Measurements from ENCODE around the gene MOGAT2. TPM values are rescaled to one million over a fixed set of nuclear protein-coding genes. Genes with fewer than 3 reads are reported as not detected.

MOGAT2 gene
- total and polyA plus RNA-seq, 2 of the 13 experiments (the other 11 are each of a cell fraction or from before 2014, with no cell fraction given) = 27.2 to 27.8 TPM

GRCh38 chr11:75719340-75720239 is 2.0 kb downstream of the MOGAT2 start (continued):
- TF ChIP-seq ZNF350 (CRISPR knock-in tag; IDR thresholded peaks at IDR 0.05; ENCODE audit: borderline replicate concordance, low read depth) (peak; percentile 23; the same call in 1 of the 2 replicates), ZNF124 (CRISPR knock-in tag; IDR thresholded peaks at IDR 0.05) (0 out of 2 replicates have a peak, but pooled peaks have one; percentile 55), ZNF674 (CRISPR knock-in tag; IDR thresholded peaks at IDR 0.05; ENCODE audit: low read depth) (no peak), RFXAP (CRISPR knock-in tag; IDR thresholded peaks at IDR 0.05; ENCODE audit: borderline replicate concordance) (peak; percentile 87; the same call in 1 of the 2 replicates), E2F5 (CRISPR knock-in tag; conservative IDR thresholded peaks at IDR 0.05) (no peak), NFRKB (IDR thresholded peaks at IDR 0.05) (no peak), PHB2 (IDR thresholded peaks at IDR 0.05; ENCODE audit: partially characterized antibody) (no peak), TCF12 (IDR thresholded peaks at IDR 0.05) (no peak), TCF12 (CRISPR knock-in tag; IDR thresholded peaks at IDR 0.05) (no peak), XRCC5 (optimal IDR thresholded peaks at IDR 0.05; ENCODE audit: low read length) (peak; percentile 9), ZNF180 (CRISPR knock-in tag; IDR thresholded peaks at IDR 0.05; ENCODE audit: borderline replicate concordance, low read depth) (no peak), MXD4 (CRISPR knock-in tag; IDR thresholded peaks at IDR 0.05) (peak; percentile 52; the same call in 1 of the 2 replicates), FOXK1 (CRISPR knock-in tag; IDR thresholded peaks at IDR 0.05; ENCODE audit: borderline replicate concordance, low read depth) (no peak), ZNF629 (CRISPR knock-in tag; conservative IDR thresholded peaks at IDR 0.05) (peak; percentile 18; the same call in 1 of the 2 replicates), ZNF18 (CRISPR knock-in tag; IDR thresholded peaks at IDR 0.05; ENCODE audit: insufficient replicate concordance) (peak; percentile 25), ZNF549 (CRISPR knock-in tag; IDR thresholded peaks at IDR 0.05) (no peak), ZNF441 (CRISPR knock-in tag; IDR thresholded peaks at IDR 0.05; ENCODE audit: borderline replicate concordance) (no peak), HINFP (CRISPR knock-in tag; IDR thresholded peaks at IDR 0.05; ENCODE audit: low read depth) (no peak)
- TF ChIP-seq, protein P1, sequence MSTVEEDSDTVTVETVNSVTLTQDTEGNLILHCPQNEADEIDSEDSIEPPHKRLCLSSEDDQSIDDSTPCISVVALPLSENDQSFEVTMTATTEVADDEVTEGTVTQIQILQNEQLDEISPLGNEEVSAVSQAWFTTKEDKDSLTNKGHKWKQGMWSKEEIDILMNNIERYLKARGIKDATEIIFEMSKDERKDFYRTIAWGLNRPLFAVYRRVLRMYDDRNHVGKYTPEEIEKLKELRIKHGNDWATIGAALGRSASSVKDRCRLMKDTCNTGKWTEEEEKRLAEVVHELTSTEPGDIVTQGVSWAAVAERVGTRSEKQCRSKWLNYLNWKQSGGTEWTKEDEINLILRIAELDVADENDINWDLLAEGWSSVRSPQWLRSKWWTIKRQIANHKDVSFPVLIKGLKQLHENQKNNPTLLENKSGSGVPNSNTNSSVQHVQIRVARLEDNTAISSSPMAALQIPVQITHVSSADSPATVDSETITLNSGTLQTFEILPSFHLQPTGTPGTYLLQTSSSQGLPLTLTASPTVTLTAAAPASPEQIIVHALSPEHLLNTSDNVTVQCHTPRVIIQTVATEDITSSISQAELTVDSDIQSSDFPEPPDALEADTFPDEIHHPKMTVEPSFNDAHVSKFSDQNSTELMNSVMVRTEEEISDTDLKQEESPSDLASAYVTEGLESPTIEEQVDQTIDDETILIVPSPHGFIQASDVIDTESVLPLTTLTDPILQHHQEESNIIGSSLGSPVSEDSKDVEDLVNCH (CRISPR knock-in tag; IDR thresholded peaks at IDR 0.05) = no peak
- TF ChIP-seq, protein P2, sequence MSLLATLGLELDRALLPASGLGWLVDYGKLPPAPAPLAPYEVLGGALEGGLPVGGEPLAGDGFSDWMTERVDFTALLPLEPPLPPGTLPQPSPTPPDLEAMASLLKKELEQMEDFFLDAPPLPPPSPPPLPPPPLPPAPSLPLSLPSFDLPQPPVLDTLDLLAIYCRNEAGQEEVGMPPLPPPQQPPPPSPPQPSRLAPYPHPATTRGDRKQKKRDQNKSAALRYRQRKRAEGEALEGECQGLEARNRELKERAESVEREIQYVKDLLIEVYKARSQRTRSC (CRISPR knock-in tag; IDR thresholded peaks at IDR 0.05; ENCODE audit: low read depth) = no peak
- TF ChIP-seq, protein P3, sequence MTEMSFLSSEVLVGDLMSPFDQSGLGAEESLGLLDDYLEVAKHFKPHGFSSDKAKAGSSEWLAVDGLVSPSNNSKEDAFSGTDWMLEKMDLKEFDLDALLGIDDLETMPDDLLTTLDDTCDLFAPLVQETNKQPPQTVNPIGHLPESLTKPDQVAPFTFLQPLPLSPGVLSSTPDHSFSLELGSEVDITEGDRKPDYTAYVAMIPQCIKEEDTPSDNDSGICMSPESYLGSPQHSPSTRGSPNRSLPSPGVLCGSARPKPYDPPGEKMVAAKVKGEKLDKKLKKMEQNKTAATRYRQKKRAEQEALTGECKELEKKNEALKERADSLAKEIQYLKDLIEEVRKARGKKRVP (CRISPR knock-in tag; IDR thresholded peaks at IDR 0.05) = no peak
